ENCODE measurements around the gene RRP36.

GRCh38 chr6:42978839-42979522 lies 42.4 kb upstream of the RRP36 start, which contains the start of gene PEX6:
- TF ChIP-seq CTCF (IDR thresholded peaks at IDR 0.05 in 2 of 3, conservative IDR thresholded peaks at IDR 0.05 in 1 of 3; ENCODE audit: borderline replicate concordance in 1 of 3, insufficient read depth in 1 of 3, low read depth in 2 of 3, low read length in 2 of 3) (no peak), POLR2A (IDR thresholded peaks at IDR 0.05; ENCODE audit: borderline replicate concordance, extremely low read depth, insufficient read depth, insufficient read length) (peak; percentile 92), EZH2 (IDR thresholded peaks at IDR 0.05) (no peak)
